PC-9 (cell line): Measurements from ENCODE around the gene PSTK. TPM values are rescaled to one million over a fixed set of nuclear protein-coding genes. Genes with fewer than 3 reads are reported as not detected.

Experiments
- BruUV-seq: library from RNA; stranded (reverse); fragments of 400-500 nt; replicated peaks from 2 replicates; lab custom pipeline; 2021; lab: Mats Ljungman, UMichigan
- CTCF ChIA-PET: fragments of 300-600 bp; sonication (Branson Sonifier 250); formaldehyde crosslinking; loops from one replicate; lab custom pipeline; 2022; ENCODE audit warnings: antibody characterized with exemption; lab: Charles Lee
- POLR2A ChIA-PET: fragments of 300-600 bp; sonication (Branson Sonifier 250); formaldehyde crosslinking; loops from one replicate; lab custom pipeline; 2022; ENCODE audit warnings: antibody characterized with exemption; ENCODE audit not compliant: unreplicated experiment; lab: Charles Lee
- DNase-seq, 2 experiments: peaks; one replicate each; pipeline versions ENCODE4 v3.0.0 to v3.0.0-alpha.2; 2015 to 2022; ENCODE audit warnings: mixed read lengths in 1 of 2
- H2AFZ ChIP-seq: fragments of 200-600 bp; sonication (generic); 2 replicates; pipeline ENCODE4 v1.8.1; 2017; ENCODE audit warnings: antibody characterized with exemption
- H3F3A ChIP-seq: fragments of 200-600 bp; sonication (generic); 2 replicates; pipeline ENCODE4 v1.8.1; 2017; ENCODE audit warnings: antibody characterized with exemption, mild to moderate bottlenecking, low read depth; ENCODE audit not compliant: insufficient read depth
- H3K27ac ChIP-seq: fragments of 200-600 bp; sonication (generic); 2 replicates; pipeline ENCODE4 v1.6.1; 2016; ENCODE audit warnings: mixed run types
- H3K27me3 ChIP-seq: fragments of 200-600 bp; sonication (generic); 2 replicates; pipeline ENCODE4 v1.6.1; 2016; ENCODE audit warnings: low read depth, mixed run types; ENCODE audit not compliant: insufficient read depth
- H3K36me3 ChIP-seq: fragments of 200-600 bp; sonication (generic); 2 replicates; pipeline ENCODE4 v1.6.1; 2016; ENCODE audit warnings: low read depth, mixed run types
- H3K4me1 ChIP-seq: fragments of 200-600 bp; sonication (generic); replicated peaks from 2 replicates; pipeline ENCODE4 v1.6.1; 2016; ENCODE audit warnings: mixed run types; ENCODE audit not compliant: insufficient read depth
- H3K4me2 ChIP-seq: fragments of 200-600 bp; sonication (generic); 2 replicates; pipeline ENCODE4 v1.6.1; 2017; ENCODE audit warnings: mixed run types
- H3K4me3 ChIP-seq: fragments of 200-600 bp; sonication (generic); 2 replicates; pipeline ENCODE4 v1.6.1; 2016; ENCODE audit warnings: mixed run types
- H3K79me2 ChIP-seq: fragments of 200-600 bp; sonication (generic); 2 replicates; pipeline ENCODE4 v1.6.1; 2017; ENCODE audit warnings: low read depth, mixed run types
- H3K9me2 ChIP-seq: fragments of 200-600 bp; sonication (generic); 2 replicates; pipeline ENCODE4 v1.8.1; 2017; ENCODE audit warnings: mild to moderate bottlenecking; ENCODE audit not compliant: insufficient read depth
- H3K9me3 ChIP-seq: fragments of 200-600 bp; sonication (generic); 2 replicates; pipeline ENCODE4 v1.8.1; 2016; ENCODE audit warnings: low read depth; ENCODE audit not compliant: insufficient read depth
- H4K20me1 ChIP-seq: fragments of 200-600 bp; sonication (generic); 2 replicates; pipeline ENCODE4 v1.8.1; 2017; ENCODE audit not compliant: insufficient read depth
- CTCF ChIP-seq: fragments of 200-600 bp; sonication (generic); conservative IDR thresholded peaks from 2 replicates; pipeline ENCODE4 v1.6.1; 2017; ENCODE audit warnings: mixed run types, antibody characterized with exemption, mild to moderate bottlenecking, moderate library complexity
- EZH2 ChIP-seq: fragments of 200-600 bp; sonication (generic); IDR thresholded peaks from 2 replicates; pipeline ENCODE4 v1.8.0; 2017; ENCODE audit warnings: antibody characterized with exemption, low read depth
- intact Hi-C: fragments of 100-400 bp; cut with micrococcal nuclease; formaldehyde crosslinking; loops from one replicate; pipeline ENCODE4 v1.10.0; 2022; ENCODE audit not compliant: unreplicated experiment
- total RNA-seq: library from RNA; stranded (reverse); gene quantifications from 2 replicates; pipeline ENCODE4 v1.2.3, GENCODE V29; 2021

The PSTK gene
- total RNA-seq, 1 experiment from 2014 or later, result 3.4 TPM

DNA sequence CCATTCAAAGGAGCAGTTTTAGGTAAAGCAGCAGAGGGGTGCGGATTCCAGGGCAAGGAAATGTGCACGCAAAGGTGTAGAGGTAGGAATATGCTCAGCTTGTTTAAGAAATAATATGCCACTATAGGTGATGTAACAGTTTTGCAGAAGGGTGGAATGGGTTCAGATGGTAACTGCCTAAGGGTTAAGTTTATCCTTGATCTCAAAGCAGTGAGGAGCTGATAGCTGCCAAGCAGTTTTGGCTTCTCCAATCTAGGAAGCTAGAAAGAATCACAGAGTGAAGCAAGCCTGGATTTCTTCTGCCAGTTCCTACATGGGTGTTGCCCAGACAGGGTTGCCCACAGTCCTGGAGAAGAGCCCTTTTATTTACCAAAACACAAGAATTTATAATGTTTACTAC lies 34.6 kb downstream of the PSTK start:
- Histone ChIP-seq H3K9me2 (no peaks in the 10 kb centered on the region), H3K4me3 (no peak overlapping the region), H3K36me3 (no peaks in the 10 kb centered on the region), H3K4me1 (peaks cover 2% of the 10 kb centered on the region), H3F3A (no peaks in the 10 kb centered on the region), H3K79me2 (no peaks in the 10 kb centered on the region), H3K9me3 (no peaks in the 10 kb centered on the region), H3K27me3 (no peaks in the 10 kb centered on the region), H3K4me2 (no peak overlapping the region), H2AFZ (no peak overlapping the region), H3K27ac (no peak overlapping the region), H4K20me1 (no peaks in the 10 kb centered on the region)
- TF ChIP-seq EZH2 (no peak), CTCF (no peak)
- DNase-seq, result no peak
- POLR2A ChIA-PET, result no interaction called here
- intact Hi-C loops, result no loop called here
- CTCF ChIA-PET, result no interaction called here
- no TSS peak for BruUV-seq

DNA sequence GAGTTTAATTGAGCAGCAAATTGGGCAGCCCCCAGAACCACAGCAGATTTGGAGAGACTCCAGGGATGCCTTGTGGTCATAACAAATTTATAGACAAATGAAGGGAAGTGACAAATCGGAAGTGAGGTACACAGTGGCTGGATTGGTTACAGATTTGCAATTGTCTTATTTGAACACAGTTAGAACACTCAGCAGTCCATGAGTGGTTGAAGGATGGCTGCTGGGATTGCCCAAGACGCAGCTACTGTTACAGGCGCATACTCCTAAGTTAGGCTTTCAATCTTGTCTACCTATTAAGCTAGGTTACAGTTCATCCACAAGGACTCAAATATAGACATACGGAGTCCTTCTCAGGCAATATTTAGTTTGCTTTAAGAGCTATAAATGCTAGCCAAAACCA lies 36.0 kb downstream of the PSTK start:
- Histone ChIP-seq H3K36me3 (no peaks in the 10 kb centered on the region), H3K27ac (no peak overlapping the region), H3K4me1 (no peaks in the 10 kb centered on the region), H2AFZ (no peak overlapping the region), H3F3A (no peaks in the 10 kb centered on the region), H3K9me2 (no peaks in the 10 kb centered on the region), H3K4me3 (no peak overlapping the region), H3K4me2 (no peak overlapping the region), H4K20me1 (no peaks in the 10 kb centered on the region), H3K9me3 (no peaks in the 10 kb centered on the region), H3K79me2 (no peaks in the 10 kb centered on the region), H3K27me3 (no peaks in the 10 kb centered on the region)
- CTCF ChIA-PET, result no interaction called here
- DNase-seq, result no peak
- no TSS peak for BruUV-seq
- POLR2A ChIA-PET, result no interaction called here
- TF ChIP-seq CTCF, result no peak
- TF ChIP-seq EZH2, result no peak
- intact Hi-C loops, result no loop called here

- BruUV-seq, result no TSS peak
- H3K36me3 ChIP-seq, result no peaks in the 10 kb centered on the region
- H3K27me3 ChIP-seq, result no peaks in the 10 kb centered on the region
- H3K9me3 ChIP-seq, result no peaks in the 10 kb centered on the region
- ChIA-PET POLR2A (no interaction called here), CTCF (no interaction called here)
- no peak overlapping the region for H3K4me3 ChIP-seq
- no peaks in the 10 kb centered on the region for H3K4me1 ChIP-seq
- no peak for DNase-seq
- H3F3A ChIP-seq, result no peaks in the 10 kb centered on the region
- TF ChIP-seq CTCF, result no peak
- TF ChIP-seq EZH2, result no peak
- H3K9me2 ChIP-seq, result no peaks in the 10 kb centered on the region
- no peak overlapping the region for H3K27ac ChIP-seq
- H2AFZ ChIP-seq, result no peak overlapping the region
- no peaks in the 10 kb centered on the region for H3K79me2 ChIP-seq
- no peaks in the 10 kb centered on the region for H4K20me1 ChIP-seq
- H3K4me2 ChIP-seq, result no peak overlapping the region
- intact Hi-C loops, result no loop called here
Measured at GRCh38 chr10:123017421-123018165, 37.4 kb downstream of the PSTK start.
